ENCODE measurements around the gene LAMB4.

The LAMB4 gene, protein sequence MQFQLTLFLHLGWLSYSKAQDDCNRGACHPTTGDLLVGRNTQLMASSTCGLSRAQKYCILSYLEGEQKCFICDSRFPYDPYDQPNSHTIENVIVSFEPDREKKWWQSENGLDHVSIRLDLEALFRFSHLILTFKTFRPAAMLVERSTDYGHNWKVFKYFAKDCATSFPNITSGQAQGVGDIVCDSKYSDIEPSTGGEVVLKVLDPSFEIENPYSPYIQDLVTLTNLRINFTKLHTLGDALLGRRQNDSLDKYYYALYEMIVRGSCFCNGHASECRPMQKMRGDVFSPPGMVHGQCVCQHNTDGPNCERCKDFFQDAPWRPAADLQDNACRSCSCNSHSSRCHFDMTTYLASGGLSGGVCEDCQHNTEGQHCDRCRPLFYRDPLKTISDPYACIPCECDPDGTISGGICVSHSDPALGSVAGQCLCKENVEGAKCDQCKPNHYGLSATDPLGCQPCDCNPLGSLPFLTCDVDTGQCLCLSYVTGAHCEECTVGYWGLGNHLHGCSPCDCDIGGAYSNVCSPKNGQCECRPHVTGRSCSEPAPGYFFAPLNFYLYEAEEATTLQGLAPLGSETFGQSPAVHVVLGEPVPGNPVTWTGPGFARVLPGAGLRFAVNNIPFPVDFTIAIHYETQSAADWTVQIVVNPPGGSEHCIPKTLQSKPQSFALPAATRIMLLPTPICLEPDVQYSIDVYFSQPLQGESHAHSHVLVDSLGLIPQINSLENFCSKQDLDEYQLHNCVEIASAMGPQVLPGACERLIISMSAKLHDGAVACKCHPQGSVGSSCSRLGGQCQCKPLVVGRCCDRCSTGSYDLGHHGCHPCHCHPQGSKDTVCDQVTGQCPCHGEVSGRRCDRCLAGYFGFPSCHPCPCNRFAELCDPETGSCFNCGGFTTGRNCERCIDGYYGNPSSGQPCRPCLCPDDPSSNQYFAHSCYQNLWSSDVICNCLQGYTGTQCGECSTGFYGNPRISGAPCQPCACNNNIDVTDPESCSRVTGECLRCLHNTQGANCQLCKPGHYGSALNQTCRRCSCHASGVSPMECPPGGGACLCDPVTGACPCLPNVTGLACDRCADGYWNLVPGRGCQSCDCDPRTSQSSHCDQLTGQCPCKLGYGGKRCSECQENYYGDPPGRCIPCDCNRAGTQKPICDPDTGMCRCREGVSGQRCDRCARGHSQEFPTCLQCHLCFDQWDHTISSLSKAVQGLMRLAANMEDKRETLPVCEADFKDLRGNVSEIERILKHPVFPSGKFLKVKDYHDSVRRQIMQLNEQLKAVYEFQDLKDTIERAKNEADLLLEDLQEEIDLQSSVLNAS (N-terminal part only)

DNA sequence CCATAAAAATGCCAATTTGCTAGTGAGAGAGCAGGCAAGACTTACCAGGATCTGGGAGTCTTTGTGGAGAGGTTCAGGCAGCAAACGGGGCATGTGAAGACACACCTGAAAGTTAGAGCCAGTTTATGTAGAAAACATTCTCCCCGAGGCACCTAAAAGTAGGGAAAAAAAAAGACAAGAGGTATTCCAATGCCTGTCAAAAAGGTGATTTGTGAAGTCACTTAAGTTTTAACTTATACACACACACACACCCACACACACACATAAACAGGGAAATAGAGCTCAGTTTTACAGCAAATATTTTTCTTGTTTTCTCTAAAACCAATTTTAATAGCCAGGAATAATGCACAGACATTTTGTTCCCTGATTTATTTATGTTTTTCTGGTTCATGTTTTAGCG lies at the start of gene LAMB4:
Gene LAMB4, minus strand, starts transcription at position 101 of the 400 bp plus-strand sequence. CDS start 7,197 bp downstream, outside the sequence.
- DNase-seq: no peak

DNA sequence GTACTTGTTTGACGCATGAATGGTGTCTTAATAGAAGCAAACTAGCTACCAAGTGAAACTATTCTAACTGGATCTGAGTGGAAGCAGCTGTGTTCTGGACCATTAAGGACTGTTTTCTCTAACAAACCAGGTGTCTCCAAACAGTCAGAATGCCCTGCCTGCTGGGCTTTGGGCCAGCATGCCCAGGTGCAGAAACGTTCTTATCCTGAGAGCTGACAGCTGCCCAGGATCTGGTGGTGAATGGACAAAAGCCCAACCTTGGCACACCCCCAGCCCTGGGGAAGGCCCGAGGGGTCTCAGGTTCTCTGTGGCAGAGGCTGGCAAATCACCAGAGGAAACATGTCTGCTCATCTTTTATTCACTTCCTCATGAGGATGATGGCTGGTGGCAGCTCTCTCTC lies 48.2 kb upstream of the LAMB4 start:
- DNase-seq: peak; percentile 97

DNA sequence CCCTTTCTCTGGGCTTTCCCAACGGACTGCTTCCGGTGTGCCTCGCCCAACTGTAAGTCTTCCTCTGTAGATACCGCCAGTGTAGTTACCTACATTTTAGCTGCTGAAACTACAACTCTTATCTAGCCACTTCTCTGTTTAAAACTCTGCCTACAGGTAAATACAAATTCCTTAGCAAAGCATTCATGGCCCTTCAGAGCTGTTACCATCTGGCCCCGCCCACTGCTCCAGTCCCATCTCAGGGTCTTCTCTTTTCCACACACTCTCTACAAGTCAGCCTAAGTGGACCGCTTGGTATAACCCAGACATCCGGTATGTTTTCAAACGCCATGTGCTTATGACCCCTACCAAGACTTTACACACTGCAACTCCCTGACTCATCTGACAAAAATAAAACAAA lies 41.0 kb upstream of the LAMB4 start:
- DNase-seq: no peak

DNA sequence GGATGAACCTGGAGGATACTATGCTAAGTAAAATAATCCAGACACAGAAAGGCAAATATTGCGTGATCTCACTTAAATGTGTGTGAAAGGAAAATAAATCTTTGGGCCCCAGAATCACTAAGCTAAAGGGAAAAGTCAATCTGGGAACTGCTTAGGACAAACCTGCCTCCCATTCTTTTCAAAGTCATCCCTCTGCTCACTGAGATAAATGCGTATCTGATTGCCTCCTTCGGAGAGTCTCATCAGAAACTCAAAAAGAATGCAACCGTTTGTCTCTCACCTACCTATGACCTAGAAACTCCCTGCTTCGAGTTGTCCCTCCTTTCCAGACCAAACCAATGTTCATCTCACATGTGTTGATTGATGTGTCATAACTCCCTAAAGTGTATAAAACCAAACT lies 40.1 kb upstream of the LAMB4 start:
- no peak for DNase-seq

DNA sequence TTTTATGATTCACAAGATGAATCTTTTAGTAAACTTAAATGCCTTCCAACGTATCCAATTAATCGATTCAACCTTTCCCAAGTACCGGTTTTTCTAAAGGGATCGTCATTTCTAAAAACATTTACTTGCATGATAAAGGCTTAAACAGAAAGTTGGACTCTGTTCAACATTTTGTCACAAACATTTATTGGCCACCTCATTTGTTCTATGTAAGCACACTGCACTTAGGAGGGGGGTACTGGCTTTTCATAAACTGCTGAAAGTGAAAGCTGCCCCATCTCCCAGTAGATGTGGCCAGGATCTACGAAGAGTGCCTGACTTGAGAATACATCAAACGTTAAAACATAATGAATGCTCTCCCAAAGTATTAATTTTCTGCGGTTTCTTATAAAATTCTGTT lies 37.3 kb upstream of the LAMB4 start:
- DNase-seq: peak; percentile 56

DNA sequence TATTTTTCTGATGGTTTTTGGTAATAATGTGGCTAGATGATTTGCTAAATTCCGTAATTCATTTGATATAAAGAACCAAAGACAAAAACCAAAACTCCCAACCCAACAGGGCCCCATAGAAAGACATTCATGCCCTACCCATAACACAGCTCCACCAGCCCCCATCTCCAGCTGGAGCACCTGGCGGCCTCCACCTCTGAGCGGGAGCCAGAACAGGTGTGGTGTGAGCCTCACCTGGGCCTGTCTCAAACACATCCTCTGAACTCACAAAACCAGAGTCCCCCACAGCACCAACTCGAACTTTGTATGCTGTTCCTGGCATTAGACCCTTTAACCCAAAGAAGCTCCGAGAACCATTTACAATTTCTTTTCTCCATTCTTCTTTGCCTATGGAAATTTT lies 36.5 kb upstream of the LAMB4 start:
- DNase-seq: peak; percentile 26

DNA sequence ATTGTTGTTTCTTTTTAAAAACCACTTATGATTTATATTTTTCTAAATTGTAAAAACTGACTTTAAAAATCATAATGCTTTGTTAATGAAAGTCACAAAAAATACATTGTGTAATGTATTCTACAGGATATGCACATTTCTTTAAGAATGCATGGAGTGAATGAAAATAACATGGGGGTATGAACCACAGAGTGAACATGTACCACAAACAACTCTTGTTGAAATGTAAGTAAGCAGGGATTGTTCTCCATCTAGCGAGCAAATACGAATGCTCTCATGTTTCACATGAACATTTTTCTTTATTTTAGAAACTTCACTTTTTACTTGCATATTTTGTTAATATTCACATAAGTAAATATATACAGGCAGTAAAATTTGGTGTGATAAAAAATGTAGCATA lies 35.6 kb upstream of the LAMB4 start:
- no peak for DNase-seq

DNA sequence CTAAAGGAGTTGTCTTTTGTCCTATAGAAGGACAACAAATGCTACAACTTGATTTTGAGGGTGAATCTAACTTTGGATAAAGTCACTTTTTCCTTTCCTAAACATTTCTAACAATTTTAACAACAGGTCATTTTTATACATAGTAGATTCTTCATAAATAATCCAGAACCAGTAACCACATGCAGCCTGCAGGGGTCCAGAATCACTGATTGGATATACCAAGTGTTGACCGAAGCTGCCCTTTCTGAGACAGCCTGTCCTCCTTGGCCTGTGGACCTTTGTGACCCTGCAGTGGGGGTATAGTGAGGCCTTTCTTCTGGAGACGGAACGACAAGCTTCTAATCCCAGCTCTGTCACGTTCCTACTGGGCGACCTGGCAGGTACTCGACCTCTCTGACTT lies 34.8 kb upstream of the LAMB4 start:
- no peak for DNase-seq

DNA sequence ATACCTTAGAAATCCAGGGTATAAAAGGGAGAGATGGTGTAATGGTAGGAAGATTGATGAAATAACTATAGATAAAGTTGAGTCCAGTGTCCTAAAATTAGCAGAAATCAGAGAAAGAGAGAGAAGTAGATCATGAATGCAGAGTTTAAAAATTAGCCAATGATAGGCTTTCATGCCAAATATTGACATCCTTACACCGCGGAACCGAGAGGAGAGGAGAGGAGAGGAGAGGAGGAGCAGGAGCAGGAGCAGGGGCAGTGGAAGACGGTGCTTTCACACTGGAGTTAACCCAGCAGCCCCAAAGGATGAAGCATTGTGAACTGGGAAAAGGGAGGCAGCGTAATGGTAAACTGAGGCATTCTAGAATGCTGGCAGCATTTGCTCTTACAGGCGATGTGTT lies 34.2 kb upstream of the LAMB4 start:
- no peak for DNase-seq

DNA sequence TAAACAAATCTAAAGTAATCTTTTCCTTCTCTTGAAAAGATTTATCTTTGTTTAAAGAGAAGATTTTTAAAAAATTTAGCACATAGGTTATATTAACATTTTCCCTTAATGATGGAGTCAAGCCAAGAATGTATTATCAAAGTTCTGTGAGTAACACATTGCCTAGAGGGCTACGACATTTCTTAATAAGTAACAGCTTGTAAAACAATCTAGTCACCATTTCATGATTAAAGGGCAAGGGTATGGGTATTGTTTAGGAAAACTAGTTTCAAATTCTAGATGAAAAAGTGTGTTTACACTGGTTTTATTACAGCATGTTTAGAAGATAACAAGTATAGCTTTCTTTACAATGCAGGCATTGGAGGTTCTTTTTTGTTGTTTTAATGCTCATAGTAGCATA lies 28.6 kb upstream of the LAMB4 start:
- DNase-seq: no peak

DNA sequence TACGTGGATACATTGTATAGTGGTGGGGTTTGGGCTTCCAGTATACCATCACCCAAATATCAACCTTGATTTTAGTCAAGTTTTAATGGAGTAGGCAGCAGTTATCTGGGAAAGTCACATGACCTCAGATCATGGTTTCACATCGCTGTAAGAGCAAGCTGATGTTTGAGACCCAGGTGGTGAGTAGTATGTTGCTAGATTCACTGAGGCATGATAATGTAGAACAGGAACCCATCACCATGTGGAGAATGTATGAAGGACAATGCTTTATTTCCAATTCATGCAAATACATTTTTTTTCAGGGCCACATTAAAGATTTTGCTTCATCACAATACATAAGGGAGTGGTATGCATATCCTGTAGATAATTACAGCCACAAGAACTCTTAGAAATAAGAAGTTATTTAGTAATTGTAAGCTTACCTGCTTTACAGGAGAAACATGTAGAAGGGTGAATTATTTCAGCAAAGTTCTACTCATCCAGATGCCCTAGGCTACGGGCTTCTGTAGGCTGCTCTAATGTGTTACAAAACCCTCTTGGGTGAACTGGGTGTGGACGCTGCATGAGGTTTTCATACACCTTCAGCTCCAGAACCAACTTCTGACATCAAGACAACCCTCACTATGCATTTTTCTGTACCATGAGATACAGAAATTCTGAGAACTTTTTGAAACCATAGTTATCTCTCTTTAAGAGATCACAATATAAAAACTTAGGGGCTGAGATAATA lies 27.6 kb upstream of the LAMB4 start:
- DNase-seq: no peak

DNA sequence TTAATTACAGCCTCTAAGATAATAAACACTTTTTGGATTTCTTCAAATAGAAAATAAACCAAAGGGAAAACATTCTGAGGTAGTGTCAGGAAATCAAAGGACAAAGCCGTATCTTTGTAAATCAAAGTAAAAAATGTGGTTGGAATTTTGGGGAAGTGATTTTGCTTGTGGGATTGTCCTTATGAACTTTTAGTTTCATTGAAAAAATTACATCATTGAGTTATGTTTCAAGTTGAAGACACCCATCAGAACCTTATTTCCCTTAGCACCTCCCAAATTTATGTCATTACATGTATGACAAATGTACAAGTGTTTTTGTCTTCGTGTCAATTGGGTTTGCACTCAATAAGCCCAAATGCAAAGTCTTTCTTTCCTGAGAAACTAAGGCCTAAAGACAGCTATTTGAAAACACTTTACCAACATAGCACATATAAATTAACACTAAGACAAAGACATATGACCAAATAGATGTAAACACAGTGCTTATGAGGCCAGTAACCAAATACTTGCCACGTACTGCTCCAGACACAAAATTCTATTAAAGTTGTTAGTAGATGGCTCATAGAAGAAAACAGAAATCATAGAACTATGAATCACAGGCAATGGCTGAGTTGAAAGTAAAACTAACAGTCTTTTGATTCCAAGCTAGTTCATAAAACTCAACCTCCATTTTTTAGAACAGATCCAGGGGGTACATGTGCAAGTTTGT lies 26.9 kb upstream of the LAMB4 start:
- no peak for DNase-seq

DNA sequence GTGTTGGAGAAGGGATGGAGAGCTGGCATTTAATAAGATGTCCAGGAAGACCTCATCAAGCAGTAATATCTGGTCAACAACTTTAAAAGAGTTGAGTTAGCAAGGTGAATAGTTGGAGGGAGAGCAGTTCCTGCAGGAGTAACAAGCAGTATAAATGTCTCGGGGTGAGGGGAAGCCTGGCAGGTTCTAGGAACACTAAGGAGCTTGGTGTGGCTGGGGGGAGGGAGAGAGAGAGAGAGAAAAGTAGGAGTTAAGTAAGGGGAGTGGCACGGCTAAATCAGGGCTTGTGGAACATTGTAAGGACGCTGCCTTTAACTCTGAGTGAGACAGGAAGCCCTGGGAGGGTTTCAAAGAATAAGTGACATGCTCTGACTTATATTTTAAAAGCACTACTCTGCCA lies 22.0 kb upstream of the LAMB4 start:
- no peak for DNase-seq

DNA sequence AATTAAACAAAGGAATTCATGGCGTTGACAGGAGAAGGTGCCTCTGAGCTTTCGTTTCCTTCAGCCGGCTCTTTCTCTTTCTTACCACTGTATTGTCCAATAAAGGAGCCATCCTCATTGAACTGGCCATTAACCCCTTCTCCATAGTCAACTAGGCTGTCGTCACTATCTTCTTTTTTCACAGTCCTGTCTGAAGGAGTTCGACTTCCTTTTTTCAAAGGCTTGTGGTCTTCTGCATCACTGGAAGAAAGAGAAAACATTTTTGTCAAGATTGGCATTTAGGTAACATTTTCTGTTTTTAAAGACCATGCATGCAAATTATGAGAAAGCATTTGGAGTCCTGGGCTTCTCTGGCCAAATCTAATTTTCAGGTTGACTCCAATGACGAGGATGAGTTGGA lies 19.7 kb upstream of the LAMB4 start:
- no peak for DNase-seq

DNA sequence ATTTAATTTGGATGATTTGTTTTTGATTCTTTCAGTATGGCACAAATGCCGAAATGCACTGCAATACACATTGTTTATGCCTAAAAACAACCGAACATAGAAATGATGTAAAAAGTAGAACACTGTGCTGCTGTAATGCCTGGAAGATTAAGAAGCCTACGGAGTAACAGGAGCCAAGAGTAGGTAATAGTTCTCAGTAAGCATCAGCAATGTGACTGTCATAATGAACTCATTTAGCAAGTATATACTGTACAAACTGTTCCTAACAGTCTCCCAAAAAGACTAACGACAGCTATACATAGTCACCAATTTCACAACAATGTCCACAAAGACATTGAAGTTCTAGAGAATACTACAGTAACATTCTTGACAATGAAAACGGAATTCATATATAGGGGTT lies 19.0 kb upstream of the LAMB4 start:
- DNase-seq: no peak

DNA sequence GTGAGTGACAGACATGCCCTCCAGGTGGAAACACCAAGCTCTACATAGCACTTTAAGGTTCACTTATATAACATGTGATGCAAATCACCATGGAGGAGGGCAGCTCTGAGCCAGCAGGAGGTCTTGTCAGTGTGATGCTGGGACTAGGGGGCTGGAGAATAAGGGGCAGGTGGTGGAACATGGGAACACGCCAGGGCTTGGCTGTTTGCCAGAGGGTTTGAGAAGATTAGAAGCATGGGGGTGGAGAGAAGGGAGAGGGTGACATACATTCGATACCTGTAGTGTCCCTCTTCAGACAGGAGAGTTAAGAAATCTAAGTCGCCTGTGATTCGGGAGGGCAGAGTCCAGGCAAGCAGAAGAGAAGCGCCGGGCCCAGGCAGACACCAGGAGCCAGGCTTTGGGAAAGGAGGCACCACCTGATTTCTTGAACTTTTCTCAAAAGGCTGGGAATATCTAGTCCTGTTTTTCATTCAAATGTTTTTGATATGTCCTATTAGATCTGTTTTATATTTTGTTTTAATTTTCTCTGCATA lies 16.9 kb upstream of the LAMB4 start:
- peak; percentile 28 for DNase-seq

DNA sequence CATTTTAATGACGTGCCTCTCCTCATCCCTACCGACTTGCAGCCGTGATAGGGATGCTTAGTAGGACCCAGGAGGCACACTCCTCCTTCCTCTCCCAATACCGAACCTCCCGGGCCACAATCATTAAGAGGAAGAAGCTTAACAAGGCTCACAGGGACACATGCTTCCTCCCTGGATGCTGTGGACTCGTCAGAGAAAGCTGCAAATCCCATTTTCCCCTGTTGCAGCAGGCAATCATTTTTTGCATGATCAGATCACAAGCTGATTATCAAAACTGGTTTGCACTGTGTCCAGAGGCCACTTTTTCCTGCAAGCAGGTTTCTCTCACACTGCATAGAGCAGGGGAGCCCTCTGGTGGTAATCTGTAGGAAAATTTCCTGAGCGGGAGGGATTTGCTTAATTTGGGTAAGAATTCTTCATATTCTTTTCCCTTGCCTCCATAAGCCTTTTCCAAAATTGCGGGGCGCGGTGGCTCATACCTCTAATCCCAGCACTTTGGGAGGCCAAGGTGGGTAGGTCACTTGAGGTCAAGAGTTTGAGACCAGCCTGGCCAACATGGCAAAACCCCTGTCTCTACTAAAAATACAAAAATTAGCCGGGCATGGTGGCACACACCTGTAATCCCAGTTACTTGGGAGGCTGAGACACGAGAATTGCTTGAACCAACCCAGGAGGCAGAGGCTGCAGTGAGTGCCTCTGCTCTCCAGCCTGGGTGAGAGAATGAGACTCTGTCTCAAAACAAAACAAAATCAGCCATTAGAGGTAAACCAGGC lies 16.1 kb upstream of the LAMB4 start:
- no peak for DNase-seq

DNA sequence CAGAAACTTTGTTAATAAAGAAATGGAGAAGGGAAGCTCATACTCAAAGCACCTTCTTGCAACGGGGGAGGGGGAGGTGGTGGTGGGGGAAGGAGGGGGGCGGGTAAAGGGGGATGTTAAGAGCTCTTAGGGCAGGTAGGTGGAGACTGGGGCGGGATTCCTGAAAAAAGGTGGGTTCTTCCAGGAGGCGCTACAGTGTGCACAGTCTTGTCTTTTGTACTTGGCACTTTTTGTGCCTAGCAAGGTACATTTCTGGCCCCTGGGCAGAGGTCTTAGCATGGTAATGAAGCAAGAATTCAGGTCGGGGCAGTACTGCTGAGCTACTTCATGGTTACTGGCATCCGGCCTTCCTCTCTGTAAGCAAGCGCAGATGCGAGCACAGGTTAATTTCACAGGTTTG lies 15.2 kb upstream of the LAMB4 start:
- DNase-seq: no peak

DNA sequence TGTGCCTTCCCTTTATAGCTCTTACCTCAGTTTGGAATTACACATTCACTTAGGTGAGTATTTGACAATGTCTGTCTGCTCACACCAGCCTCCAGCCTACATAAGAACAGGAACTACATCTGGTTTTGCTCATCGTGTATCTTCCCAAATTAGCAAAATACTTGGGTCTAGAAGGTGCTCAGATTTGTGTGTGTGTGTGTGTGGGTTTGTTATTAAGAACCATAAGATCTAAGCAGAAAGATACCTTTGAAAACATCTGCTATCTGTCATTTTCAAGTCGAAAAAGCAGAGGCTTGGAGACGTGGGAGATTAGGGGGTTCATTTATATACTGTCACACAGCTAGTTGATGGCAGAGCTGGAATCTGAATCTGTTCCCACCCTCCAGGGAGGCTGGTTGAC lies 14.8 kb upstream of the LAMB4 start:
- no peak for DNase-seq

DNA sequence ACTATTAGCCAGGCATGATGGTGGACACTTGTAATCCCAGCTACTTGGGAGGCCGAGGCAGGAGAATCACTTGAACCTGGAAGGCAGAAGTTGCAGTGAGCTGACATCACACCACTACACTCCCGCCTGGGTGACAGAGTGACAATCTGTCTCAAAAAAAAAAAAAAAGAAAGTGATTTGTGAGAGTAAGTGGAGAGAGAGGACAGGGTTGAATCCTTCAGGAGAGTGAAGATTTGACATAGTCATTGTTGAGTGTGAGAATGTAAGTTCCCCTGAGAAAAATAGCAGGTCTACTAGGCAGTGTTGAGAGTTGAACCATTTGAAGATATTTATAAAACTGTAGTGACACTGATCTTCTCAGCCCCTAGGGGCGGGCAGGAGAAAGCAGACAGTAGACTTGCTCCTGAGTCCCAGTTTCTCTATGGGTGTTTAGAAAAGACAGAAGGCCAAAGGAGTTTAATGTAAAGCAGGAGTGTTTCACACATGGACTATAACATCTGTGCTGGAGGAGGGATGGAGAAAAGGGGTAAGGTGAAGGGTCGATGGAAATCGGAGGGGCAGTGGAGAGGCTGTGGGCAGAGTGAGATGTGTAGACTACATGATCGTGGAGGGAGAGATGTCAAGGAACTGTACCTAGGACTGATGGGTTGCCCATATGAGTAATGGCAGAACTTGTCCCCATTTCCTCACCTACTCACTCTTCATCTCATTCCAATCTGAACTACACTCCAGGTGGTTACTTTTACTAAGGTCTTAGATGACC lies 13.7 kb upstream of the LAMB4 start:
- DNase-seq: no peak

Data from NCI-H2029 (cell line).